GM18870 (cell line): ENCODE measurements around the gene SLC38A4.

Source experiments
- ATAC-seq: cut with Tn5 transposase; IDR thresholded peaks from one replicate; pipeline ENCODE4 v1.9.1; 2021; ENCODE audit warnings: moderate library complexity; ENCODE audit not compliant: unreplicated experiment

SLC38A4 gene

DNA sequence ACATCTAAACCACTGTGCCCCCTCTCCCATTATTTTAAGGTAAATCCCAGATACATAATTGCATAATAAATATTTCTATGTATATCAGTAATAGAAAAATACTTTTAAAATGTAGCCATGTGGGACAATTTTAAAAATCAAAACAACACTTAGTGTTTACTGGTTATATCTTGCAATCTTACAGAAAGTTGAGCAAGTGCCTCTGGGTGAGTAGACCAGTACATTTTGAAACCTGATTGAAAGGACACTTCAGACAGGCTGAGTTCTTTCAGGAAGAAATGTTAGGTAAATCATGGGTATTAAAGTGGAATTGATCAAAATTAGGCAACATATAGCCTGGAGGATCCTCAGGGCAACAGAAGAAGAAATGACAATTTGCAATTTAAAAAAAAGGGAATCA, 7.2 kb downstream of the SLC38A4 start:
- ATAC-seq = no peak

GRCh38 chr12:46815809-46816208, 10.0 kb downstream of the SLC38A4 start:
- ATAC-seq = no peak

- ATAC-seq = no peak
Observed at GRCh38 chr12:46814143-46814542, 11.7 kb downstream of the SLC38A4 start.

GRCh38 chr12:46811185-46811584, 14.6 kb downstream of the SLC38A4 start:
- ATAC-seq = no peak

- ATAC-seq = no peak
Observed at GRCh38 chr12:46808955-46809697, 16.7 kb downstream of the SLC38A4 start.

DNA sequence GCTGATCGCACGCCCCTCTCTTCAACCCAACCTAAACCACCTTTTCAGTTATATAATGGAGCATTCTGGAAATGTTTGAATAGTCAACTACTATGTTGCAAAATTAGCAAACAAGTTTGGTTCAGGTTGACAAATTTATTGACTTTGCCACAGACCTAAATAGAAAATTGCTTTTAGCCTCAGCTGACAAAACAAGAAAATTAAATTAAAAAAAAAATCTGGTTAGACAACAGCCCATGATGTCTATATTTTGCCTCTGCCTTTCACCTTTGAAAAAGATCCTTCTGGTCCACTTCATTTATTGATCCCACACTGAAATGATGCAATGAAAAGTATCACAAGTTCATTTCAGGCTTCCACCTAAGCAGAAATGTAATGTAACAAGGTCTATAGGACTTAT, 17.5 kb downstream of the SLC38A4 start:
- ATAC-seq = no peak

DNA sequence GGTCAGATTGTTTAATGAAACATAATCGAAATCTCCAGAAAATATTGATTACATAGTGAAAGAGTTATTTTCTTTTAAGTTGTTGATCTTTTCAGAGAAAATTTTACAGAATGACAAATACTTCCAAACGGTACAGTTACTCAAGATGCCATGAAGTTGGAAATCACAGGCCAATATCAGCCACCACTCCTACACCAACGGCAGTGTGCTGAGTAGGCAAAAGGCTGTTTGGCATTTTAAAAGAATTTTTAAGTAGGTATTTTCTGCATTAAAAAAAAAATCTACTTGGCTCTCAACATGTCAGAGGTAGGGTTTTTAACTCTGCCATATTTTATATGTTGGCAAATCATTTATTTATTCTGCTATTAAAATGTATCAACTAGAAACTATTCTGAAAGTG, 21.7 kb downstream of the SLC38A4 start:
- ATAC-seq = no peak

DNA sequence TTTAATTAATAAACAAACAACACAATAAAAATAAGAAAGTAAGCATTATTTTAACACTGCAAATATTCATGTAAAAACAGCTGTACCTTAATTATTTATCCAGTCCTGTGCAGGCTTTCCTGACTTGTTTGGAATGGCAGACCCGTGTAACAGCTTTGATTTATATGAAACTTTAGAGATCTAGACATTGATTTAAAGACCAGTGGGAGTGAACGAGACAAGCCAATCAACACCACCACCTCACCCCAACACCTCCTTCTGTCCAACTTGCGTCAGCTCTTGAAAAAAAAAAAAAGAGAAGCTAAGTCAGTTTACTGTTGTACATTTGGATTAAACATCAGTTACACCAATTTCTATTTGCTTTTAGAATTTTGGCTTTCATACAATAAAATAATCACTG, 22.3 kb downstream of the SLC38A4 start:
- no peak for ATAC-seq

DNA sequence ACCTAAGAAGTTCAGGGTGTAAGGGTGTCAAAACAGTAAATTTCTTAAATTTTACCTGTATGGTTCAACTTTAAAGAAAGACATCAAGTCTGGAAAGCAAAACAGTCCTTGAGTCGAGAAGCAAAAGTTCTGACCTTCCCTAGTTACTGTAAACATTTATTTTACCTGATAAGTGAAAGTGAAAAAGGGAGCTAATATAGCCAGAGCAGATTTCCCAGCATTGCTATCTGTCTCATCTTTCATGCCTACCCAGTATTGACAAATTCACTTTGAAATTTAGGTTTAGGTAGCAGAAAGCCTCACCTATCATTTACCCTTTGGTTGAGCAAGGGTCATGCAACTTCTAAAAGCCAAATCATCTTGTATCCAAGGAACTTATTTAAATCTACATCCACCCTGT, 24.5 kb downstream of the SLC38A4 start:
- no peak for ATAC-seq

GRCh38 chr12:46800160-46800559, 25.6 kb downstream of the SLC38A4 start:
- ATAC-seq = no peak

- ATAC-seq = no peak
Observed at GRCh38 chr12:46798648-46799047, 27.1 kb downstream of the SLC38A4 start.

DNA sequence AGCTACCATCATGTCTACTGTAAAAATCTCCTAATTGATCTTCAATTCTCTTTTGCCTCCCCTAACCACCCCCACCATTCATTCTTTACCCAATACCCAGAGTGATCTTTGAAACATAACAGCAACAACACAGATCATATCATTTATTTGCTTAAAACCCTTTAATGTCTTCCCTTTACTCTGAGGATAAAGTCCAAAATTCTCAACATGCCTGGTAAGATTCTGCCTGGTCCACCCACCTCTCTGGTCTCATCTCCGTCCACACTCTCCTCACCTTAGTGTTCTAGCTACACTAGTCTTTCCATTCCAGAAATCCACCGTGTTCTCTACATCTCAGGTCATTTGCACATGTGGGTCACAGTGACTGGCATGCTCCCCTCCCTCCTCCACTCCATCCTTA, 27.7 kb downstream of the SLC38A4 start:
- no peak for ATAC-seq

DNA sequence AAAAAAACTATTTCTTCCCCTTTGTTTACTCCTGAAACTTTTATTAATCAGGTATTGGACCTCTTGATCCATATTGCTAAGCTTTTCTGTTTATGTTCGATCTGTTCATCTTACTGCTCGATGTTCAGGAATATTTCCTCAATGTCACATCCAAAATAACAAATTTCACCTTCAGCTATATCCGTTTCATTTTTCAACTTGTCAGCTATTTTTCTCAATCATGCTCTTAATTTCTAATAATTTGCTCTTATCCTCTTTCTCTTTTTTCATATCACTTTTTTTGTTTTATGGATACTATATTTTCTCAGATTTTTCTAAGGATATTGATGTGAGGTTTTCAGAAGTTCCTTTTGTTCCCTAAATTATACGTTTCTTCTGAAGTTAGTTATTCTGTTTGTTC, 29.8 kb downstream of the SLC38A4 start:
- ATAC-seq = no peak

GRCh38 chr12:46794593-46795190, 31.1 kb downstream of the SLC38A4 start:
- ATAC-seq = peak; percentile 92

DNA sequence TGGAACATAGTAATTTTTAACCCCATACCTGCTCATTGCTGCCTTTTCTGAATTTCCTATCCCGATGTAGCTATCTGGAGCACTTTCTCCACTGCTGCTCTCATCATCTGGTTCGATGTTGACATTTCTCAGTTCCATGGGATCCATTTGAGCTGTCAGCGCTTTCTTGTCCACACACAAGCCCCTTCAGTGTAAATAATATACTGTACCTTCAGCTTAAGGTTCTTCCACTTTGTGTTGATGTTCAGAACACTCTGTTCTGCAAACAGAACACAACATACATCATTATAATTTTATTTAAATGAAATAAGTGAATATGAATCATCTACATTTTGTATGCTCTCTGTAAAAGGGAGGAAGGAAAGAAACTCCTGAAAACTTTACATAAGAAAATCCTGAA, 32.9 kb downstream of the SLC38A4 start:
- no peak for ATAC-seq

GRCh38 chr12:46790066-46790465, 35.7 kb downstream of the SLC38A4 start:
- no peak for ATAC-seq

DNA sequence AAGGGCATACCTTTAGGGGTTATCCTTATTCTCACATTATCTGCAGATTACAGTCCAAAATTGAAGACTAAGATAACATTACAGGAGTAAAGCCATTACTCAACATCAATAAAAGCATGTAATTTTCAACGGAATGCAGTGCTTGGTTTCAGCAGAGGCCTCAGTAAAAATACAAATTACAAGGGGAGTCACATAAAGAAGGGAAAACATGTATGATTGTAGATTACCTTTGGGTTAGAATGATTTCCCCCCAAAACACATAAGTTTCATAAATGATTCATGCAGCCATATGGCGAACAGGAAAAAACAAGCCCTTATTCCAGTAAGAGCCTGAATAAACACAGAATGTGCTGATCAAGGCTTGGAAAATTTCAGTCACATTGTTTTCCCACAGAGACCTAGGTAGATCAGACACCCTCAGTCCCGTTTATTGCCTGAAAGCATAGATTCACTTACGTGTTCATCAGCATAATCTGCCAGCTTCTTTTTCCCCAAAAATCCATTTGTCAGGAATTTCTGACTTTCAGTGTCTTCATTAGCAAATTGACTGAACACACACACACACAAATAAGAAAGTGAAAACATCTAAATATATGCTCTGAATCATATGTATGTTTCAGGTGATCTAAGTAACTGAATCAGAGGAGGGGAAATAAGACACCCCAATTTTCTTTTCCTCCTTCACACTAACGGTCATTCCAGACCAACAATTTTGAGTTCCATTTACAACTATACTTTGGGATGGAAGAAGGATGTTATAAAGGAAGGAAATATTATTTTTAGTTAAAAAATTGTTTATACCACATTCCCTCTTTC, 37.5 kb downstream of the SLC38A4 start:
- no peak for ATAC-seq

GRCh38 chr12:46787496-46788055, 38.2 kb downstream of the SLC38A4 start:
- no peak for ATAC-seq

DNA sequence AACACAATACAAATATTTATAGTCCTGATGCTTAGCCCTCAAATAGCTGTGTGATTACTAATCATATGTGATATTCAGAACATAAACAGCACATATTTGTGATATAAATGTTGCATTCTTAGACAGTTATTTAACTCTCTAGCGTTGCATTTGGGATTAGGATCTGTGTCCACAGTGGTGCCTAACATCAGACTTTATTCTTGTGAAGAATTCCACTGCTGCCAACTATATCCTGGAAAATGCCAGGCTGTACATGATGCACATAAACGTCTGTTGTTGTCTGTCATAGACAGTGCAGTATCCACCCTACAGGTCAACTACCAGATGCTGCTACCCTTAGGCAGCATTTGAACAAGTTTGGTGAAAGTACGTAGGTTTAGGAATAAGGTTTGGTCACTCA, 39.0 kb downstream of the SLC38A4 start:
- ATAC-seq = no peak

DNA sequence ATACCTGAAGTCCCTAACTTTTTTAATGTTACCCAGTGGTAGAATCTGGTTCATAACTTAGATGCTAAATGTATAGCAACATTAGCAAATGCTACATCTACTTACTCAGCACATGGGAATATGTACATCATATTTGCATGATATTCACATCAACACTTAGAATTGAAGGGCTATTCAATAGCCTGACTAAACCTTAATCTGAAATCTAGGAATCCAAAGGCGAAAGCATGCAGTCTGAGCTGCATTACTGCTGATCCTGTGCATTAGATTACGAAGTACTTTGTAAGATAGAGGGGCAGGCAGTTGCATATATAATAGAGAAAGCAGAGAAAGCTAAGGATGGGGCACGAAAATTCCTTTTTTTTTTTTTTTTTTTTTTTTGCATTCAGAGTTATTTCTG, 40.4 kb downstream of the SLC38A4 start:
- no peak for ATAC-seq

GRCh38 chr12:46783871-46784270, 41.9 kb downstream of the SLC38A4 start:
- ATAC-seq = no peak

- no peak for ATAC-seq
Observed at GRCh38 chr12:46779879-46780278, 45.9 kb downstream of the SLC38A4 start.
